CD4-positive, alpha-beta memory T cell (primary cell): Measurements from ENCODE around the gene MFAP3L. TPM values are rescaled to one million over a fixed set of nuclear protein-coding genes. Genes with fewer than 3 reads are reported as not detected.

Experiments
- CTCF ChIA-PET: fragments of 350-600 bp; sonication (Branson Sonifier 250); formaldehyde crosslinking; loops from one replicate; lab custom pipeline; 2021; ENCODE audit warnings: inconsistent platforms; ENCODE audit not compliant: partially characterized antibody; lab: Charles Lee
- POLR2A ChIA-PET: fragments of 350-600 bp; sonication (Branson Sonifier 250); formaldehyde crosslinking; loops from one replicate; lab custom pipeline; 2021; ENCODE audit not compliant: partially characterized antibody; lab: Charles Lee
- DNase-seq, 5 donors: peaks; one replicate each; pipeline versions ENCODE4 v3.0.0 to v3.0.0-alpha.2; 2020 to 2022; ENCODE audit warnings: mixed read lengths in 1 of 5
- H3K27ac ChIP-seq: one replicate; pipeline ENCODE4 v1.7.0; 2013; ENCODE audit warnings: low read depth, low read length
- H3K27me3 ChIP-seq: 2 replicates; pipeline ENCODE4 v1.7.0; 2013; ENCODE audit warnings: mild to moderate bottlenecking, low read length, moderate library complexity; ENCODE audit not compliant: insufficient read depth
- H3K36me3 ChIP-seq: 2 replicates; pipeline ENCODE4 v1.7.0; 2013; ENCODE audit warnings: mild to moderate bottlenecking, low read length, moderate library complexity; ENCODE audit not compliant: insufficient read depth
- H3K4me1 ChIP-seq: 2 replicates; pipeline ENCODE4 v1.7.0; 2013; ENCODE audit warnings: mild to moderate bottlenecking, low read length, moderate library complexity; ENCODE audit not compliant: insufficient read depth
- H3K4me3 ChIP-seq, 2 donors: one replicate each; pipeline ENCODE4 v1.7.0; 2013; ENCODE audit warnings: low read length in 2 of 2, mild to moderate bottlenecking in 1 of 2
- H3K9me3 ChIP-seq, 2 donors: one replicate each; pipeline ENCODE4 v1.7.0; 2013; ENCODE audit warnings: low read length in 2 of 2, control low read depth in 1 of 2; ENCODE audit not compliant: control insufficient read depth in 1 of 2
- H3K27ac Mint-ChIP-seq, 7 donors: one replicate each; pipeline ENCODE4 v1.8.0; 2020 to 2021; ENCODE audit warnings: mixed read lengths in 7 of 7, mild to moderate bottlenecking in 6 of 7, inconsistent platforms in 3 of 7, moderate library complexity in 3 of 7
- H3K27me3 Mint-ChIP-seq, 2 donors: one replicate each; pipeline ENCODE4 v1.8.0; 2020 to 2021; ENCODE audit warnings: mixed read lengths in 2 of 2
- H3K36me3 Mint-ChIP-seq, 2 donors: one replicate each; pipeline ENCODE4 v1.8.0; 2020 to 2021; ENCODE audit warnings: mixed read lengths in 2 of 2, inconsistent platforms in 1 of 2, mild to moderate bottlenecking in 1 of 2
- H3K4me1 Mint-ChIP-seq, 4 donors: one replicate each; pipeline ENCODE4 v1.8.0; 2020 to 2021; ENCODE audit warnings: mixed read lengths in 4 of 4, mild to moderate bottlenecking in 1 of 4
- H3K4me3 Mint-ChIP-seq, 8 donors: one replicate each; pipeline ENCODE4 v1.8.0; 2020 to 2021; ENCODE audit warnings: mixed read lengths in 8 of 8, mild to moderate bottlenecking in 7 of 8, moderate library complexity in 6 of 8, inconsistent platforms in 3 of 8
- H3K9me3 Mint-ChIP-seq, 8 donors: one replicate each; pipeline ENCODE4 v1.8.0; 2020 to 2021; ENCODE audit warnings: mixed read lengths in 8 of 8, mild to moderate bottlenecking in 5 of 8, inconsistent platforms in 3 of 8, moderate library complexity in 1 of 8
- intact Hi-C: fragments of 100-400 bp; cut with micrococcal nuclease; formaldehyde crosslinking; loops from one replicate; pipeline ENCODE4 v1.15.1; 2023
- polyA plus RNA-seq, 2 donors: library from polyadenylated mRNA; unstranded; fragments of 300-500 nt; fragmentation: Illumina TruSeq; gene quantifications; one replicate each; pipeline ENCODE4 v1.2.3, GENCODE V29; 2021
- total RNA-seq, 2 experiments: library from RNA; stranded (reverse); gene quantifications; one replicate each; pipeline ENCODE4 v1.2.3, GENCODE V29; 2021

Gene MFAP3L
- total and polyA plus RNA-seq, 4 experiments from 2014 or later: 0.76 to 2.4 (median 2.1) TPM; not detected in 1

- peaks cover 12% of the 10 kb centered on the region for H3K4me1 ChIP-seq
- Mint-ChIP-seq H3K36me3 (peaks cover 0 to 6% of the 10 kb centered on the region in 2 donors), H3K9me3 (no peaks in the 10 kb centered on the region), H3K27me3 (peaks cover 2 to 5% of the 10 kb centered on the region in 2 donors), H3K27ac (peak overlapping the region in 6 of 7 donors; percentile 57 to 88 (median 75)), H3K4me3 (peak overlapping the region; percentile 81 to 89 (median 87)), H3K4me1 (peaks cover 5 to 15% (median 8%) of the 10 kb centered on the region in 4 donors)
- ChIA-PET POLR2A (interaction anchor here (1.2 to 3.7 kb wide), 5 partner anchors 14 to 1015 kb away, joined by 4 to 13 read pairs (median 7); partner anchors contain the start of genes CBR4, CLCN3, HPF1 and NEK1), CTCF (interaction anchor here (0.7 to 4.0 kb wide), 5 partner anchors 11 to 1102 kb away, joined by 3 to 19 read pairs (median 3); partner anchors contain the start of gene NEK1)
- H3K36me3 ChIP-seq: no peaks in the 10 kb centered on the region
- intact Hi-C loops: loop anchor here (1.0 to 5.0 kb wide), 4 partner anchors 267 to 1708 kb away; partner anchors contain the start of genes CBR4, DDX60 and DDX60L
- H3K27ac ChIP-seq: no peak overlapping the region
- peak overlapping the region in 1 of 2 donors; percentile 93 for H3K4me3 ChIP-seq
- peak in 3 of 5 donors; percentile 5 to 19 (median 12) for DNase-seq
- H3K27me3 ChIP-seq: no peaks in the 10 kb centered on the region
- no peaks in the 10 kb centered on the region for H3K9me3 ChIP-seq
Measured at GRCh38 chr4:170025523-170026252, 507 bp downstream of the MFAP3L start.

GRCh38 chr4:170022211-170022610 is 4.0 kb downstream of the MFAP3L start:
- Histone ChIP-seq H3K9me3 (no peaks in the 10 kb centered on the region), H3K36me3 (no peaks in the 10 kb centered on the region), H3K27me3 (no peaks in the 10 kb centered on the region), H3K4me3 (no peak overlapping the region), H3K27ac (no peak overlapping the region), H3K4me1 (peaks cover 5% of the 10 kb centered on the region)
- ChIA-PET CTCF (interaction anchor here (1.1 to 1.6 kb wide), 3 partner anchors 12 to 212 kb away, joined by 3 to 5 read pairs (median 4); no protein-coding TSS in a partner anchor), POLR2A (no interaction called here)
- Mint-ChIP-seq H3K9me3 (no peaks in the 10 kb centered on the region), H3K4me1 (peaks cover 0 to 5% (median 2%) of the 10 kb centered on the region in 4 donors), H3K27ac (no peak overlapping the region), H3K27me3 (peaks cover 0 to 2% of the 10 kb centered on the region in 2 donors), H3K4me3 (no peak overlapping the region), H3K36me3 (peaks cover 0 to 4% of the 10 kb centered on the region in 2 donors)
- intact Hi-C loops: no loop called here
- no peak for DNase-seq

GRCh38 chr4:170017252-170017651 is 8.9 kb downstream of the MFAP3L start:
- H3K36me3 ChIP-seq: no peaks in the 10 kb centered on the region
- no peaks in the 10 kb centered on the region for H3K4me1 ChIP-seq
- no peak overlapping the region for H3K27ac Mint-ChIP-seq
- ChIA-PET CTCF (no interaction called here), POLR2A (no interaction called here)
- no peaks in the 10 kb centered on the region for H3K27me3 ChIP-seq
- no peak overlapping the region for H3K27ac ChIP-seq
- no peaks in the 10 kb centered on the region for H3K9me3 ChIP-seq
- no peaks in the 10 kb centered on the region for H3K36me3 Mint-ChIP-seq
- no peaks in the 10 kb centered on the region for H3K4me1 Mint-ChIP-seq
- no peaks in the 10 kb centered on the region for H3K9me3 Mint-ChIP-seq
- intact Hi-C loops: no loop called here
- H3K27me3 Mint-ChIP-seq: no peaks in the 10 kb centered on the region
- H3K4me3 Mint-ChIP-seq: no peak overlapping the region
- no peak for DNase-seq
- no peak overlapping the region for H3K4me3 ChIP-seq

GRCh38 chr4:170015285-170015684 is 10.9 kb downstream of the MFAP3L start:
- H3K9me3 ChIP-seq: no peaks in the 10 kb centered on the region
- intact Hi-C loops: no loop called here

GRCh38 chr4:170014359-170015011 is 11.7 kb downstream of the MFAP3L start:
- no peak overlapping the region for H3K4me3 Mint-ChIP-seq
- H3K9me3 ChIP-seq: no peaks in the 10 kb centered on the region
- intact Hi-C loops: no loop called here
- H3K27ac ChIP-seq: no peak overlapping the region
- H3K4me1 ChIP-seq: no peaks in the 10 kb centered on the region
- POLR2A ChIA-PET: interaction anchor here (0.8 to 1.0 kb wide), 2 partner anchors 9 to 12 kb away, joined by 3 read pairs; partner anchors contain the start of gene MFAP3L
- no peak overlapping the region for H3K27ac Mint-ChIP-seq
- H3K9me3 Mint-ChIP-seq: peaks cover 0 to 3% (median 0%) of the 10 kb centered on the region in 8 donors
- H3K4me3 ChIP-seq: no peak overlapping the region
- no peaks in the 10 kb centered on the region for H3K36me3 ChIP-seq
- no peaks in the 10 kb centered on the region for H3K27me3 ChIP-seq
- CTCF ChIA-PET: interaction anchor here (0.6 to 0.7 kb wide), 2 partner anchors 11 to 43 kb away, joined by 3 read pairs; no protein-coding TSS in a partner anchor
- DNase-seq: no peak
- no peaks in the 10 kb centered on the region for H3K4me1 Mint-ChIP-seq
- H3K27me3 Mint-ChIP-seq: peaks cover 2% of the 10 kb centered on the region in 2 donors
- H3K36me3 Mint-ChIP-seq: no peaks in the 10 kb centered on the region

More at GRCh38 chr4:170015285-170015684, 10.9 kb downstream of the MFAP3L start:
- Histone ChIP-seq H3K27ac (no peak overlapping the region), H3K36me3 (no peaks in the 10 kb centered on the region), H3K4me1 (no peaks in the 10 kb centered on the region), H3K4me3 (no peak overlapping the region), H3K27me3 (no peaks in the 10 kb centered on the region)
- Mint-ChIP-seq H3K4me1 (no peaks in the 10 kb centered on the region), H3K4me3 (no peak overlapping the region), H3K27me3 (peaks cover under 1 to 1% of the 10 kb centered on the region in 2 donors), H3K27ac (no peak overlapping the region), H3K36me3 (no peaks in the 10 kb centered on the region), H3K9me3 (peaks cover 0 to 3% (median 0%) of the 10 kb centered on the region in 8 donors)
- ChIA-PET POLR2A (interaction anchor here (0.8 kb wide), 1 partner anchor 11 kb away, joined by 3 read pairs; the partner anchor contains the start of gene MFAP3L), CTCF (interaction anchor here (0.7 kb wide), 1 partner anchor 10 kb away, joined by 3 read pairs; no protein-coding TSS in a partner anchor)
- DNase-seq: no peak

GRCh38 chr4:170012629-170012958 is 13.6 kb downstream of the MFAP3L start:
- no peaks in the 10 kb centered on the region for H3K36me3 ChIP-seq
- no peaks in the 10 kb centered on the region for H3K4me1 ChIP-seq
- peaks cover 2 to 3% of the 10 kb centered on the region in 2 donors for H3K27me3 Mint-ChIP-seq
- POLR2A ChIA-PET: no interaction called here
- no peaks in the 10 kb centered on the region for H3K36me3 Mint-ChIP-seq
- intact Hi-C loops: no loop called here
- no peak overlapping the region for H3K27ac ChIP-seq
- no peak overlapping the region for H3K4me3 Mint-ChIP-seq
- CTCF ChIA-PET: no interaction called here
- no peaks in the 10 kb centered on the region for H3K9me3 ChIP-seq
- DNase-seq: no peak
- H3K4me3 ChIP-seq: no peak overlapping the region
- H3K27me3 ChIP-seq: no peaks in the 10 kb centered on the region
- H3K27ac Mint-ChIP-seq: no peak overlapping the region
- peaks cover 0 to 6% (median 2%) of the 10 kb centered on the region in 4 donors for H3K4me1 Mint-ChIP-seq
- H3K9me3 Mint-ChIP-seq: peaks cover 0 to 3% (median 0%) of the 10 kb centered on the region in 8 donors
